NCI-H526 treated with DMSO at 0.1 percent for 48 hours (cell line): ENCODE results near the gene ZFAND3.

Experiments used
- DNase-seq: peaks from one replicate; lab custom pipeline; 2025; lab: John Stamatoyannopoulos, UW

ZFAND3 gene

GRCh38 chr6:38154731-38155130 is 335.2 kb downstream of the ZFAND3 start:
- DNase-seq: no peak

- DNase-seq: no peak
Observed at GRCh38 chr6:38155144-38155543, 335.6 kb downstream of the ZFAND3 start.

DNA sequence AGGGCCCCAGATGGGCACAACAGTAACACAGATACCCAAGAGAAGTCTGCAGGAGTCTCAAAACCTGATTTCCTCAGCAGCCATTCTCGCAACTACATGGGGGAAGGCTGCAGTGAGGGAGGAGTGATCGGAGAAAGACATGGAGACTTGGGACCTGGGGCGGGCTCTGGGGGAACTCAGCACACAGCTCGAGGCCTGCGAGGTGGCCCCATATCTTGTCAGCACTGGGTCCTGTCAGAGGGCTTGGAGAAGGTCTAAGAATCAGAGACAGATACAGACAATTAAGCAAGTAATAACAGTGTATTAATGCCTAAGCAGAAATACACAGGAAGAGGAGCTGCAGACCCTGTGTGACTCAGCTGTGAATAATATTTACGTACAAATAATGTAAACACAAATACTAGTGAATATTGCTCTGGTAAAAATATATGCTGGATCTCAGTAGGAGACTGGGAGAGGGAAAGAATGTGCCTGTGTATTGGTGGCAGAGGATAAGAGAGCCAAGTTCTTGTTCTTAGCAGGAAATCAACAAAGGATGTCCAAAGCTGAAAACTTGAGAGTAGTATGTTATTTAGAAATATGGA is 336.2 kb downstream of the ZFAND3 start:
- DNase-seq: no peak

DNA sequence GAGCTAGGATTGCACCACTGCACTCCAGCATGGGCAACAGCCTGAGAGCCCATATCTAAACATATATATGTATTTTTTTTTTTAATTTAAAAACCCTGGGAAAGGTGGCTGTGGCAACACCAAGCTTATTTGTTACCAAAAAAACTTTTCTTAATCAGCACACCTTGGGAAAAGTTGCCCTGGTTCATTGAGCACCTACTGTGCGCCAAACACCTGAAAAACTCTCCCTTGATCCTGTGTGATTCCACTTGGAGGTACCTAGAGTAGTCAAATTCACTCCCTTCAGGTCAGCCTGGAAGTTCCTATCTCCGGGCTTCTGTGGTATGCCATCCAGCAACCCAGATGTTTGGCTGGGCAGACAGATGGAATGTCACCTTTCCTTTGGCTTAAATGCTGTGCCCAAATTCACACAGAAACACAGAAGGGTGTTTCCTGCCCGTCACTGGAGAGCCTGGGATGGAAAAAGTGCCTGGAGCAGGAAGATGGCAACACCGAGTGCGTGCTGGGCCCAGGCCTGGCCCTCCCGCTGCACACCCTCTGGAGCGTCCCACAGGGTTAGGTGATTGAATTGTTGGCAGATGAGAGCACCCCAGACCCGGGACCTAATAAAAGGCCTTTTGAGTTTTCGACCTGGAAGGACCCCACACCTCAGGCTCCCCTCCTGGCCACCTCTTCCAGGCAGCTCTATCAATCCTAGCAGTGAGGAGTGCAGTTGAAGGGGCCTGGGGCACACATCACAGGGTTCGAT is 337.5 kb downstream of the ZFAND3 start:
- DNase-seq: no peak

- no peak for DNase-seq
Observed at GRCh38 chr6:38157905-38158304, 338.4 kb downstream of the ZFAND3 start.

DNA sequence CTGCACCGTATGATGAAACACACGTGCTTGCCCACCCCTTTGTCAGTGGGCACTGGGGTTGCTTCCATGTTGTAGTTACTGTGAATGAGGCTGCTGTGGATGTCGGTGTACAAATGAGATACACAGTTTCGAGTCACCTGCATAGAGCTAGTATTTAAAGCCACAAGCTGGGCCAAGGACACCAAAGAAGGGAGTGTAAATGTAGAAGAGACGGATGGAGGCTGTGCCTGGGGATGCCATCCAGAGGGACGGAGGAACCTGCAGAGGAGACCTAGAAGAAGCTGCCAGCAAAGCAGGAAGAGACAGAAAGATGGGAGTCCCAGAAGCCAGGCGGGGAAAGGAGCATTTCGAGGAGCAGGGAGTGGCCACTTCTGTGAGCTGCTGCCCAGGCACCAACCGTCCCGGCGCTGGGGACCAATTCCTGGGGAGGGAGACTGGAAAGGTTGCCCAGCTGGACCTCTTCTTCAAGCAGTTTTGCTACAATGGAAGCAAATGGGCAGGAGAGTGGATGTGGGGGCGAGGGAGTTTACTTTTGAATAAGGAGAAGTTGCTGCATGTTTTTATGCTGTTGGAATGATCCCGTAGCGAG is 339.3 kb downstream of the ZFAND3 start:
- DNase-seq: no peak

GRCh38 chr6:38159596-38159995 is 340.1 kb downstream of the ZFAND3 start:
- no peak for DNase-seq

DNA sequence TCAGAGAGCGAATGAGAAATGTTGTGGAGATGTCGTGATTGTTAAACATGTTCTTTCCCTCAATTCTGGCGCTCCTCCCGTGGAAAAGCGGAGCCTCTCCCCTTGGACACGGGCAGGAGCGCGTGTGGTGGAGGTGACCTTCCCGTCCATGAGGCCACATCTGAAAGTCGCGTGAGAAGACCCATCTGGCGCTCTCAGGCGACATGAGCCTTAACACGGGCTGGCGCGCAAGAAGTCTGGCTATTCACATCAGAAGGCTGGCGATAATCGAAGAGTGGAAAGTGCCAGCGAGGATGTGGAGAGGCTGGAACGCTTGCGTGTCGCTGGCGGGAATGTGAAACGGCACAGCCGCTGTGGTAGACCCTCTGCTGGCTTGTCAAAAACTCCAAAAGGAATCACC is 341.3 kb downstream of the ZFAND3 start:
- no peak for DNase-seq

DNA sequence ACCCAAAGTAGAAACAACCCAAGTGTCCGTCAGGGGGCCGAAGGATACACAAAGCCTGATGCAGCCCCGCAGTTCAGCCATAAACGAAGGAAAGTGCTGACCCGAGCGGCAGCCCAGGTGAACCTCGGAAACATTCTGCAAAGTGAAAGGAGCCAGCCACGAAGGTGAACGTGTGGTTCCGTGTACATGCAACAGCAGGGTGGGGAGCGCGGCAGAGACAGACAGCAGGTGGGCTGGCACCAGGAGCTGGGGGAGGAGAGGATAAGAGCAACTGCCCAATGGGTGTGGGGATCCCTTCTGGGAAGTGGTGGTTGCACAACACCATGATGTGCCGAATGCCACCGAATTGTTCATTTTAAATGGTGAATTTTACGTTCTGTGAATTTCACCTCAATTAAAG is 341.8 kb downstream of the ZFAND3 start:
- no peak for DNase-seq

DNA sequence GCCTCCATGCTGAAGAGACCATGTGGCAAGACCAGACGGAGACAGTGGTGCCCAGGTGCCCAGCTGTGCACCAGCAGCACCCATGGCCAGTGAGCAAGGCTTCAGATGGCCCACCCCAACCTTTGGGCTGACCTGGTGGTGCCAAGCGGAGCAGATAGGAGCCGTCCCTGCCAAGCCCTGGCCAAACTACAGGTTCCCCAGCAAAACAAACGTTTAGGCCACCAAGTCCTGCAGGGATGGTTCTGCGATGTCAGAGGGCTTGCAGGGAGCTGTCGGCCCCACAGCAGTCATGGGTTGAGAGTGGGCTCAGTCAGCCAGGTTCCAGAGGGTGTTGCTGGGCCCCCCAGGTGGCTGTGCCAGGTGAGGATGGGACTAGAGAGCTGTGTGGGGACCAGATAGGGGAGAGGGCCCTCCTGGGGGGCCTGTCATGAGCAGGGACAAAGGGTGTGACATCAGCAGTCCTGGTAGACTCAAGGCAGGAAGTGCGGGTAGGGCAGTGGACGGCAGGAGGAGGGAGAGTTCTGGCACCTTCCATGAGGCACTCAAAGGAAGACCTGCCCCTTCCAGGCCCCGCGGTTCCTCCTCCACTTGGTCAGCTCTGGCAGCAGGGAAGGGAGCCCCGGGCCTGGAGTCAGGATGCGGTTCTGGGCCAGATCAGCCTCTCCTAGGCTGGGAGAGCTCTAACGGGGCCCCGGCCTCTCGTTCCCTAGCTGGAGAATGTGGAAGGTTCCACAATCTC is 342.4 kb downstream of the ZFAND3 start:
- DNase-seq: no peak

DNA sequence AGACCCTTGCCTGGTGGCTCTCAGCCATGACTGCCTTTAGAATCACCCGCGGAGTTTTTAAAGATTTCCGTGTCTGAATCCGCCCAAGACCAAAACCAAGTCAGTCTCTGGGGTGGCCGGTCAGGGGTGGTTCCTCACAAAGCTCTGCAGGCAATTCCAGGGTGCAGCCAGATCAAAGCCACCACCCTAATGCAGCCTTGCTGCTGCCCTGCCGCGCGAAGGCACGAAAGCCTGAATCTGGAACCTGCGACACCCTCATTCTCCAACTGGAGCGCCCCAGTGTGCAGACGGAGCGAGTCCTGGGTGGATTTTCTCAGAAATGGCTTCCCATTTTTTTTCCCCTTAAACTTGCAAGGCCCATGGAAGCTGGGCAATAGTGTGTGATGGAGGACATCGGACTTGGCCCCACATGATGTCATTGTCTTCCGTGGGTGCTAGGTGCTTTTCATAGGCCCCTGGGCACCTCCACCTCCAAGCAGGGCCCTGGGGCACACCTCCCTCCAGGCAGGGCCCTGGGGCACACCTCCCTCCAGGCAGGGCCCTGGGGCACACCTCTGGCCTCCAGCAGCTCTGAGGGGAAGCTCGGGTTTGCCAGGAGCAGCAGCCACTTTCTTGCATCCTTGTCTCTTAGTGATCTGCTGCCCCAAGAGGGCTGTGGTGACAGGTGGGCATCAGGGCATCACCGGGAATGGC is 343.1 kb downstream of the ZFAND3 start:
- DNase-seq: no peak

- no peak for DNase-seq
Observed at GRCh38 chr6:38163186-38164130, 343.9 kb downstream of the ZFAND3 start.

GRCh38 chr6:38164131-38164481 is 344.6 kb downstream of the ZFAND3 start:
- DNase-seq: no peak

- no peak for DNase-seq
Observed at GRCh38 chr6:38164671-38165108, 345.2 kb downstream of the ZFAND3 start.

GRCh38 chr6:38166411-38167240 is 347.1 kb downstream of the ZFAND3 start:
- no peak for DNase-seq

- no peak for DNase-seq
Observed at GRCh38 chr6:38167598-38167997, 348.1 kb downstream of the ZFAND3 start.

GRCh38 chr6:38168126-38168525 is 348.6 kb downstream of the ZFAND3 start:
- DNase-seq: no peak

DNA sequence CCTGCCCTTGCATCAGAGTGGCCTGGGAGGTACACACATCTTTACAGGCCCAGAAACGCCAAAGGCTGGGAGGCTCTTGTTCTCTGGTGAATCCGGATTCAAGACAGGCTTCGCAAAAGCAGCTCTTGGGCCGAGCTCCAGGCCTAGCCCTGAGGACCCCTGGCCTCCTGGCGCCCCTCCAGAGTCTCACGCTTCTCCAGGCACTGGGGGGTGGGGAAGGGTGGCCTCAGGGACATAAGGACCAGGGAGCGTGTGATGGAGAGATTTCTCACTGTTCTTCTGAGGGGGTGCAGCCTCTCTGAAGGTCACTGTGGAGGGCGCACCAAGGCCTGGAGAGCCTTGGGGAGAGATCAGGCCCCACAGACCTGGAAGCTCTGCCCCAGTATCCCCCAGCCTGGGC is 349.2 kb downstream of the ZFAND3 start:
- DNase-seq: no peak

DNA sequence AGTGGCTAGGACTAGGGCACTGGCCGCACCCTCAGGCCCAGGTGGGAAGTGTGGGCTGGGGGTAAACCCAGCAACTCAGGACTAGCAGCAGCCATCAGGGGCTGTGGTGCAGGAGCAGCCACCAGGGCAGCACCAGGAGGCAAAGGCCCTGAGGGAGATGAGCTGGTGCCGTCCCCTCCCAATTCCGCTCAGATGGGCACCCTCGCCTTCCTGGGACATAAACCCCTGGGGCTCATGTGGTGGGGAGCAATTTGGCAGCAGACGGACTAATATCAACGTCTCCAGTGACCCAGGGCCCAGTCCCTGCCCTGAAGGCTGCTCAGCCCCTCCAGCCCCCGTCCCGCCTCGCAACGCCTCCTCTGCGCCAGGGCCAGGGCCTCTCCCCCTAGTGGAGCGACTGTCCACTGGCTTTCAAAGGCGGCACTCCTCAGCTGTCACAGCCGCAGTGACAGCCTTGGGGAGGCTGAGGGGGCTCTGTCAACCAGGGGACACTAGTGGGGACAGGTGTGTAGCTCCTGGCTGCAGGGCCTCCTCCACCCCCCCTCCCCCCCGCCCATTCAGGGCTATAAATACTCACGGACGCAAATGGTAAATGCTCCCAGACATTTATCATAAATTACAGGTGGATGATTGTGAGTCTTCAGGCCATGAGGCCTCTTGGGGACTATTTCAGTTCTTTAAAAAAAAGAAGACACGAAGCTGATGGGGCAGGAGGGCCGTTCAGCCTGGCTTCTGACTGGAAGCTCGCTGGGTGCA is 349.9 kb downstream of the ZFAND3 start:
- DNase-seq: no peak
